ENCODE measurements around the gene GRID1.

The GRID1 gene

GRCh38 chr10:86222687-86223086 is 143.9 kb downstream of the GRID1 start:
- no peak for DNase-seq

- no peak for DNase-seq
These were observed 144.3 kb downstream of the GRID1 start for GRCh38 chr10:86222336-86222650.

GRCh38 chr10:86221442-86222335 is 144.9 kb downstream of the GRID1 start:
- no peak for DNase-seq

- no peak for DNase-seq
These were observed 146.0 kb downstream of the GRID1 start for GRCh38 chr10:86220626-86221025.

- no peak for DNase-seq
These were observed 147.3 kb downstream of the GRID1 start for GRCh38 chr10:86219271-86219670.

GRCh38 chr10:86218842-86219241 is 147.8 kb downstream of the GRID1 start:
- no peak for DNase-seq

GRCh38 chr10:86218160-86218559 is 148.4 kb downstream of the GRID1 start:
- DNase-seq: no peak

- DNase-seq: no peak
These were observed 149.1 kb downstream of the GRID1 start for GRCh38 chr10:86217371-86218080.

- DNase-seq: no peak
These were observed 149.7 kb downstream of the GRID1 start for GRCh38 chr10:86216886-86217285.

- DNase-seq: no peak
These were observed 150.9 kb downstream of the GRID1 start for GRCh38 chr10:86215712-86216111.

- no peak for DNase-seq
These were observed 151.5 kb downstream of the GRID1 start for GRCh38 chr10:86215046-86215445.

- DNase-seq: no peak
These were observed 153.4 kb downstream of the GRID1 start for GRCh38 chr10:86213148-86213547.

- no peak for DNase-seq
These were observed 154.2 kb downstream of the GRID1 start for GRCh38 chr10:86212391-86212700.

GRCh38 chr10:86211691-86212390 is 154.8 kb downstream of the GRID1 start:
- no peak for DNase-seq

- no peak for DNase-seq
These were observed 156.2 kb downstream of the GRID1 start for GRCh38 chr10:86210416-86210815.

GRCh38 chr10:86209726-86210125 is 156.9 kb downstream of the GRID1 start:
- no peak for DNase-seq

GRCh38 chr10:86207226-86207625 is 159.4 kb downstream of the GRID1 start:
- no peak for DNase-seq

- DNase-seq: no peak
These were observed 160.4 kb downstream of the GRID1 start for GRCh38 chr10:86206240-86206579.

- no peak for DNase-seq
These were observed 161.0 kb downstream of the GRID1 start for GRCh38 chr10:86205306-86206239.

- DNase-seq: no peak
These were observed 161.9 kb downstream of the GRID1 start for GRCh38 chr10:86204421-86205305.

- no peak for DNase-seq
These were observed 163.3 kb downstream of the GRID1 start for GRCh38 chr10:86203162-86203905.

Measured in NCI-H1048 (cell line).